Camera-type eye (tissue), 1 donor: ENCODE data around the gene GEN1. TPM values are rescaled to one million over a fixed set of nuclear protein-coding genes. Genes with fewer than 3 reads are reported as not detected.

Experiments
- total RNA-seq: library from RNA; depleted of rRNA; stranded (reverse); fragments of >200 nt; gene quantifications from one replicate; pipeline ENCODE4 v1.2.3, GENCODE V29; 2014

The GEN1 gene
- 11.9 TPM for total RNA-seq

GRCh38 chr2:17753803-17754663, at the start of gene GEN1, which contains the start of gene SMC6:
Gene GEN1 (plus strand): TSS chr2:17754138. CDS start chr2:17759944, 5,806 bp downstream.
Gene SMC6 (minus strand): TSS chr2:17753810. CDS start chr2:17745946, 7,864 bp downstream.

GRCh38 chr2:17816396-17817245, 62.7 kb downstream of the GEN1 start, which contains the start of gene MSGN1:
Gene MSGN1 (plus strand): TSS chr2:17816460. CDS start chr2:17816519, 59 bp downstream.

Other genes starting within 250 kb of the GEN1 start
- 0.27 TPM for gene RAD51AP2, start 235.7 kb upstream of the GEN1 start, total RNA-seq
- gene VSNL1, start 213.4 kb upstream of the GEN1 start, total RNA-seq = 12.9 TPM
- gene SMC6, start 328 bp upstream of the GEN1 start, total RNA-seq = 54.1 TPM
- not detected for gene MSGN1, start 62.3 kb downstream of the GEN1 start, total RNA-seq
- 10.9 TPM for gene KCNS3, start 124.5 kb downstream of the GEN1 start, total RNA-seq